Measurements from ENCODE around the gene TBC1D22A.
"Not testable (repeated sequence)": the region's sequence is repeated elsewhere in the genome, so short reads cannot be mapped to it uniquely, and the experiment has no call there.

The TBC1D22A gene

DNA sequence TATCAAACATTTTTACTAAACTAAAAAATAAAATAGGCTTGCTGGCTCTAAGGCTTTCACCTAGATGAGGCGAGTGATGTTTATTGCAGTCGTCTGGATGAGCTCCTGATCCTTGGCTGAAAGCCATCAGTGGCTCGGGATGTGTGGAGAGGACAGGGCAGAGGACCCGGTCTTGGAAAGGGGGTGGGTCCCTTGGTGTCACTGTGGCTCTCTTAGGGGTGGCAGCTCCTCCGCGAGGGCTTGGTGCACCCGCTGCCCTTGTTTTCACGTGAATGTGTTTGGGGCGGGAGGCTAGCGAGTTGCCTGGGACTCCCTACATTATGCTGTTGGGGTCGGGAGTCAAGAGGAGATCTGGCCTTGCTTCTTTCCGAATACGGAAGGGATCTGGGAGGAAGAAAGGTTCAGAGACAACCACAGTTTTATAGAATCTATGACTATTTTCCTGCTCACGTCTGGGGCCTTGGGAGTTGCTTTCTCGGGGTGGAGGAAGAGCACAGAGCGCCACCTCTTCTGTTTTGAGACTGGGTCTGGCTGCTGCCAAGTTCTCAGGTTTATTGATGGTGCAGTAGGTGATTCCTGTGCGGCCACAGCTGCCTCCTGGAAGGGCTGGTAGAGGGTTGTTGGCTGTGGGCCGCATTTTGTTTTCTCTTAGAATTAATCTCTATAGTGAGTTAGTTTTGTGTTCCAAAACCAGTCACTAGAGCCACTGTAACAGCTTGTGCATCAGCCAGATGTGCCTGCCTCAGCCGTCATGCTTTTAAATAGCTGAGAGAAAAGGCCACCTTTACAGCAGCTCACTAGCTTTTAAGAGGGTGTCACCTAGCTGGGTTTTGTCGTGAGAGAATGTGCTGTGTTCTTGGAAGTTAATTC lies 12.8 kb downstream of the TBC1D22A start:
- no peak for DNase-seq

DNA sequence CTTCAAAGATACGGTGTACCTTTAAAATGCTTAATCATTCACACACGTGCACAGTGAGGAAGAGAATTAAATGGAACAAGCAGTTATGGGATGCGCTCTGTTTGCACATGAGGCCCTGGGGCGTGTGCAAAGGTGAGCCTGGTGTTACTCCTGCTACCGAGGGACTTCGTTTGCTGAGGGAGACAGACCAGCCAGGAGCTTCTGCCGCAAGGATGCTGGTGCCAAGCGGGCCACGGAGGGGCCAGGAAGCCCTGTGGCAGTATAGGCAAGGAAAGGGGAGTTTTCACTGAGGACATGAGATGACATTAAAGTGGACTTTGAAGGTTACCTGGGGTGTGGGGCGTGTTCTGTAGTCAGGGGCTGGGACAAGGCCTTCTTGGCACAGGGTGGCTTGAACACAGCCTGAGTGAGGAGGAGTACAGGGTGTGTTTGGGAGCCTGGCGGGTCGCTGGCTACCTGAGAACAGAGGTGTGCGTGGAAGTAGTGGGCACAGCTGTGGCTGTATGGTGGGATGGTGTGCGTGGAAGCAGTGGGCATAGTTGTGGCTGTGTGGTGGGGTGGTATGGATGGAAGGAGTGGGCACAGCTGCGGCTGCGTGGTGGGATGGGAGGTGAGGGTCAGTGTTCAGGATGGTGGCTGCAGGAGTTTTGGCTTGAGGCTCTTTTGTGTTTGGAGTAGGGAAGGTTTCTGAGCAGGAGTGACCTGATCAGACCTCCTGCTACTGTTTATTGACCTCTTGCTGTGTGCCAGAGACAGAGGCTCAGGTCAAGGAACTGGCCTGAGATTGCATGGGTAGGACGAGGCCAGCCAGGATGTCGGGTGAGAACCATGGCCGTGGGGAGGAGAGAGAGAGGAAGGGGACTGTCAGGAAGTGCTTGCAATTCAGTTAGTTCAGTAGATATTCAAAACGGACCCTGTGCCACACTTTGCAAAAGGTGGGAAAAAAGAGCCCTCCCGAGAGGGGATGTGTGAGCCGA lies 13.7 kb downstream of the TBC1D22A start:
- no peak for DNase-seq

DNA sequence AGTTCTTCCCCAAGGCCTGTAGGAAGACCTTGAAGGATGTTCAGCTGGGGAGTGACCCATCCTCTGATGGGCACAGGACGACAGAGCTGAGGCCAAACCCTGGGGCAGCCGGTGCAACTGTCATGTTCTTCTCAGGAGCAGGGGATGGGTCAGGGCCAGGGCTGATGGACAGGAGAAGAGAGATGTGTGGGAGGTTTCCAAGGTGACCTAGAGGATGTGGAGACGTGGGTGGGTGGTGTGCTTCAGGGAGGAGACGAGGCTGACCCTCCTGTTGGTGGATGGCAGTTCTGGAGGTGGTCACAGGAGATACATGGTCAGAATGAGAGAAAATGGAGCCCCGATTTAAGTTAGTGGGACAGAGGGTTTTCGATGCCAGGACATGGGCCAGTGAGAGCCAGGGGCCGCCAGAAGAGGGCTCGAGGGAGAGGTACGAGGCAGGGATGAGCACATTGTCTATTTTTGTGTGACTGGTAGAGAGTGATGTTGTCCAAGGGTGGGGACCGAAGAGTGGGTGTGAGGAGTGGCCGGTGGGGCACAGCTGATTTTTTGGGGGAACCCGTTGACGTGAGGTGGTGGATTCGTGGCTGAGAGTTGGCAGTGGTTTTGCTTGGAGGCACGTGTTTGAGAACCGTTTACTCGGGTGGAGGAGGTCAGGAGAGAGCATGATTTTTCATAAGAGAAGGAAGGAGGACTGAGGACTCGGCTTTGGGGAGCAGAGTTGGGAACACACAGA lies 14.6 kb downstream of the TBC1D22A start:
- DNase-seq: no peak

DNA sequence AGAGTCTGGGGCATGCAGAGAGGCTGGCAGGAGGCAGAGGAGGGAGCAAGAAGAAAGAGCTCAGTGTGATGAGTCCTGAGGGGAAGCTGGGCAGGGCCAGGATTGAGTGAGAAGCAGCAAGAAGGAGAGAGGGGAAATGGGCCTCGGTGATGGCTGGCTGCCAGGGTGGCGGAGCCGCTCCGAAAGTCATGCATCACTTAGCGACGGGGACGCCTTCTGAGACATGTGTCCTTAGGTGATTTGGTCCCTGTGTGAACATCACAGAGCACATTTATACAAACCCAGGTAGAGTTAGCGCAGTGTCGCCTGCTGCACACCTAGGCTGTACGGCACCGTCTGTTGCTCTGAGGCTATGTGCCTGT lies 15.1 kb downstream of the TBC1D22A start:
- peak in 1 of 2 donors; percentile 62 for DNase-seq

DNA sequence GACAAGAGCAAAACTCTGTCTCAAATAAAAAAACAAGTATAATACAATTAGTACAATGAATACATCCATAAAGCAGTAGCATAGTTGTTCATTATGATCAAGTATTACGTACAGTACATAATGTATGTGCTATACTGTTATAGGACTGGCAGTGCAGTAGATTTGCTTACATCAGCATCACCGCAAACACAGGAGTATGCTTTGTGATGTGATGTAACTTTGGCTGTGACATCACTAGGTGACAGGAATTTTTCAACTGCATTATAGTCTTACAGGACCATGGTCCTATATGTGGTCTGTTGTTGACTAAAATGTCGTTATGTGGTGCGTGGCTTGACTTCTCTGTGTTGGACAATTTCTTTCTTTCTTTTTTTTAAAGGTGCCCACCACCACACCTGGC lies 16.6 kb downstream of the TBC1D22A start:
- DNase-seq: no peak

DNA sequence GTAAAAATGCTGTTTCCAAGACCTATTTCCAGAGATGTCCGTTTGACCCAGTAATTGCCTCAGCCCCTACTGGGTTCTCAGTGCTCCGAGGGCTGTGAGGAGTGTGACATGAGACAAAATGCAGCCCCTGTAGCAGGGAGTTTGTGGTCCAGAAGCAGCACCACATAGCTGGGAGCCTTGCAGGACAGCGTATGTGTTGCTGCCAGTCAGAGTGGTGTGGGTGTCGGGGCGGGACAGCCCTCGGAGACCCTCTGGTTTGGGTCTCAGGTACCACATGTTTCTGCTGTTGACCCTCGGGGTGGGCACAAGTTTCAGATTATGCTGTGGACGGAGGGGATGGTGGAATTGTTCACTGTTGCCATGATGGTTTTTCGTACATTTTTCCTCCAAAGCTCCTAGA lies 17.2 kb downstream of the TBC1D22A start:
- DNase-seq: no peak

DNA sequence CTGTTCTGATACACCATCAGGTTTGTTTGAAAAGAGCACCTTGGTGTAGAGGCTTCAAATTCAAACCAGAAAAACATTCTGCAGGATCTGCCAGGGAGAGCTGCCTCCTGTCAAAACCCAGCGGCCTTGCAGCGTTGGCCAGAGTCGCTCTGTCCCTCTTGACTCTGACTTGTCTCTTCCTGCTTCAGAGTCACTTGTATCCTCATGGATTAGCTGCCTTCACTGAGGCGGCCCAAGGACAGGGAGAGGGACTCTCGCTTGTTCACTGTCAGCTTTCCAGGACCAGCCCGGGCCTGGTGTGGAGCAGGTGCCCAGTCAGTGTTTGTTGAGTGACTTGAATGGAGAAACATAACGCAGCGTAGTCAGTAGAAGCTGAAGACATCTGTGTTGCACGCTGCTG lies 18.0 kb downstream of the TBC1D22A start:
- no peak for DNase-seq

DNA sequence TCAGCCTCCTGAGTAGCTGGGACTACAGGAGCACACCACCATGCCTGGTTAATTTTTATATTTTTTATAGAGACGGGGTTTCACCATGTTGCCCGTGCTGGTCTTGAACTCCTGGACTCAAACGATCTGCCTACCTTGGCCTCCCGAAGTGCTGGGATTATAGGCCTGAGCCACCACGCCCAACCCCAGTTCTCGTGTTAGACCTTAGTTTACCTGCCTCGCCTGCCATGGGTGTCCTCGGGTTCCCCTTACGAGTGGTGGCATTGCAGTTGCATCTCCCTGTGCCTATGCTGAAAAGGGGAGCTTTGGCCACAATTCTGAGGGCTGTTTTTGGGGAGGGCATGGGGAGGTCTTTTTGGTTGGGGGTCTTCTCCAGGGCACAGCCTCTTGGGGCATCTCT lies 18.8 kb downstream of the TBC1D22A start:
- DNase-seq: no peak

DNA sequence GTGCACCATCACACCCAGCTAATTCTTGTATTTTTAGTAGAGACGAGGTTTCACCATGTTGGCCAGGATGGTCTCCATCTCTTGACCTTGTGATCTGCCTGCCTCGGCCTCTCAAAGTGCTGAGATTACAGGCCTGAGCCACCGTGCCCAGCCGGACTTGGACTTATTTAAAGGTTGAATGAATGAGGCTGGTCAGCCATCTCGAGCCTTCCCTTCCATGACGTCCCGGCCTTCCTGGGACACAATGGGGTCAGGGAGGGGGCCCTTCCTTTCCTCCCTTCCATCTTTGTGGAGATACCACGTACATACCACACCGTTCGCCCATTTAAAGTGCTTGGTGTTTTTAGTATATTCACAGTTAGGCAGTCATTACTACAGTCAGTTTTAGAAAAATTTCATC lies 19.8 kb downstream of the TBC1D22A start:
- not testable (repeated sequence) for DNase-seq

DNA sequence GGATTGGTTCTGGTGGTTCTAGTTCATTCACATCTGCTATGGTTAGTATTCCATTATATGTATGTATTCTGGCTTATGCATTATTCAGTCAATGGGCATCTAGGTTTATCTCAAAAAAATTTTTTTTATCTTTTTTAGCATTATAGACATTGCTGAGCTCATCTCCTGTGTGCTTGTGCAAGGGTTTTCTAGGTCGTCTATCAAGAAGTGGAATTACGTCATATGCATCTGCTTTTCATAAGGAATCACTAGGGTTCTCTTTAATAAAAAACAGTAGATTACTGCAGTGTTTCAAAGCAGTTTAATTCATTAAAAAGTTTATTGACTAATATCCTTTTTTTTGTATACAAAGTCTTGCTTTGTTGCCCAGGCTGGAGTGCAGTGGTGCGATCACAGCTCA lies 21.3 kb downstream of the TBC1D22A start:
- DNase-seq: no peak

DNA sequence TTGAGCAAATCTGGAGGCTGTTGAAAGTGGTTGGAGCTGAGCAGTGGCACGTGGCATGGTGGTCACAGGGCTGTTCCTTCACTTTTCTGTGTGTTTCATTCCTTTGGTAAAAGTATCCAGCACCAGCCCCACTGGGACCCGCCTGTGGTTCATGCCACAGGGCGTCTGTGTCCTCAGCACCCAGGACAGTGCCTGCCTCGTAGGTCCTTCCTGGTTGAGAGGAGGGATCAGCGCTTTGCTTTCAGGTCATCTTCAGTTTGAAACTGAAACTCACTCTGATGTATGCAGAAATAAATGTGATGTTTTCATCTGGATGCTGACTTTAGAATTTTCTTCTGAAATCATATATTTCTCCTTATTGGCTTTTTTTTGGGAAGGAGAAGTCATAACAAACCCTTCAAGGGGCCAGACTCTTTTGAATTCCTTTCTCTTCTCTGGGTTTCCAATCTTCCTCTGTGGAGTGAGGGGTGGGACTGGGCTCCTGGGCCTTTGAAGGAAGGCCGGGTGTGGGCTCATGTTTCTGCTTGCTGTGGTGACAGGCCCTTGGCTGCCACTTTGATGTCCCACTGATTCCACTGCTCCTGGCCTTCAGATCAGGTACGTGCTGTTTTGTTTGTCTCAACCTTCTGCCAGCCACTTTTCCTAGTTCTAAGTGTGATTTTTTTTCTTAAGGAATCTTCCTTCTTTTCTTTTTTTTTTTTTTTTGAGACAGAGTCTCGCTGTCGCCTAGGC lies 26.2 kb downstream of the TBC1D22A start:
- peak in 1 of 2 donors; percentile 34 for DNase-seq

DNA sequence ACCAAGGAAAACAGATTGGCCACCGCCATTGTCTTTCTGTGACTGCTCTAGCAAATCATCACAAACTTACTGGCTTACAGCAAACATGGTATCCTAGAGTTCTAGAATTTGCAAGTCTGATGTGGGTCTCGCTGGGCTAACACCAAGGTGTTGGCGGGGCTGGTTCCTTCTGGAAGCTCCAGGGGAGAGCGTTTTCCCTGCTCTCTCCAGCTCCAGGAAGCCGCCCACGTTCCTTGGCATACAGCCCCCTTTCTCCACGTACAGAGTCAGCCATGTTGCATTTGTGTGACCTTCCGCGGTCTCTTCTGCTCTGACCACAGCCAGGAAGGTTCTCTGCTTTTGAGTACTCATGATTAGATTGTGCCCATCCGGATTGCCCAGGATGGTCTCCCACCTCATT lies 27.5 kb downstream of the TBC1D22A start:
- DNase-seq: no peak

DNA sequence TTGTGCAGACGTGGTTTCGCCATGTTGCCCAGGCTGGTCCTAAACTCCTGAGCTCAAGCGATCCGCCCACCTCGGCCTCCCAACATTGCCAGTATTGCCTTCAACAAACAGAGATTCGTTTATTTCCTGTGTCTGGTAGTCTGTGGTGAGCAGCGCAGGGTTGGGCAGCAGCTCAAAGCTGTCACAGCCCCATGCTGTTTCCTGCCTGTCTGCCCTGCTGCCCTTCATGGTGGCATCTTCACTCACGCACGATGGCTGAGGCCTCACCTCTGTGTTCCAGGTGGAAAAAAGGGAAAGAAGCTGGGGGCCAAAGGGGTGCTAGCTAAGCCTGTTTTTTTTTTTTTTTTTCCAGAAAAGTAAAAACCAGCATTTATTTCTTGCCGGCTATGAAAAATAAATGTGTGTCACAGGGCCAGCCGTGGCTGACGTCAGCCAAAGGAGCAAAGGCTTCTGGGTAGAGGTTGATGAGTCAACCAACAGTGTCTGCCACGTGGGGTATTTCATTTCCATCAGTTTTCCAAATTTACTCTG lies 28.8 kb downstream of the TBC1D22A start:
- peak; percentile 87 for DNase-seq

DNA sequence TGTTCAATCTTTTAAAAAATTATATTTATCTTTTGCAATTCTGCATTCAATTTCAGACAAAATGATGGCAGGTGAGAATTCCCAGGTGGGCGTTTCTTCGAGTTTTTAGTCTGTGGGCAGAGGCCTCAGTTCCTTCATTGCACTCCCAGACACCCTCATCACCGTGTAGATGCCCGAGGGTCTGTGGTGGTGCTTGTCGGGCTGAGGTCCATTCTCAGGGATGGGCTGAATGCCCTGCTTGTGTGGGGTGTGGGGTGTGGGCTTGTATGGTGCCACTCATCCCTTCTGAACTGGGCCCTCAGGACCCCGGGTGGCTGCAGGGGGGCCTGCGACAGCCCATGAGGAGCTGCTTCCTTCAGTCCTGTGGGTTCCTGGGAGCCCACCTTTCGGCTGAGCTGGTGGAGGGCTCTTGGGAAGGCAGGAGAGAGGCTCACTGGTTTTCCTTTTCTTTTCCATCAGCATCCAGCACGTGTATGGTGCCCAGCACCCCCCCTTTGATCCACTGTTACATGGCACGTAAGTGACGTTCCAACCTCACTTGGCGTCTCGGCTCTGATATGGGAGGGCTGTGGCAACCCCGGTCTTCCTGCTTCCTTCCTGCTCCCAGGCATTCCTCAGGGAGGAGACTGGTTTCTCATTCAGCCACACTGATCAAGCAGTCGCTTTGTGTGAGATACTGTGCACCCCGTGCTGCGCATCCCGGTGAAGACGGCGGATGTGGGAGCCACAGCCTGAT lies 29.8 kb downstream of the TBC1D22A start:
- no peak for DNase-seq

DNA sequence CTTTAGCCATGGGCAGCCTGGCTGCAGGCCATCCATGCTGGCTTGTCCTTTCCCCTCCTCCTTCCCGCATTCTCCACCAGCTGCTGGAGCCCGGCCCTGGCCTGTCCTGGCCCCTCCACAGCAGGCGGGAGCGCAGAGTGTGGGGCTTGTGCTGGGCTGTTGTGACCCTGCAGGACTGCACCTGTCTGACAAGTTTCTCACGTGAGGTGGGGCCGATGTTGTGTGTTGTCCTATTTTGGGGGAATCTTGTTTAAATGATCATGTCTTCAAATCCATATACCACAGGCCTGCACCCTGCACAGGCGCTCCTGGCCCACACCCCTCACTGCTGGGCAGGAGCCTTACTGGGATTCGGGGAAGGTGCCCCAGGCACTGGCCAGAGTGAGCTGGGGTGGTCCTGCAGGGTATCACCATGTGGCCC lies 30.4 kb downstream of the TBC1D22A start:
- DNase-seq: no peak

DNA sequence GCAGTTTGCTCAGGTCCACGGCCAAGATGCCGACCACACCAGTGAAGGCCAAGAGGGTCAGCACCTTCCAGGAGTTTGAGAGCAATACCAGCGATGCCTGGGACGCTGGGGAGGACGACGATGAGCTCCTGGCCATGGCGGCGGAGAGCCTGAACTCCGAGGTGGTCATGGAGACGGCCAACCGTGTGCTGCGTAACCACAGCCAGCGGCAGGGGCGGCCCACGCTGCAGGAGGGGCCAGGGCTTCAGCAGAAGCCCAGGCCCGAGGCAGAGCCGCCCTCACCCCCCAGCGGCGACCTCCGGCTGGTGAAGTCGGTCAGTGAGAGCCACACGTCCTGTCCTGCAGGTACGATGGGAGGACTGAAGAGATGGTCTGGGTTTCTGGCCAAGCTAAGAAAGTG lies 31.0 kb downstream of the TBC1D22A start:
- DNase-seq: no peak

DNA sequence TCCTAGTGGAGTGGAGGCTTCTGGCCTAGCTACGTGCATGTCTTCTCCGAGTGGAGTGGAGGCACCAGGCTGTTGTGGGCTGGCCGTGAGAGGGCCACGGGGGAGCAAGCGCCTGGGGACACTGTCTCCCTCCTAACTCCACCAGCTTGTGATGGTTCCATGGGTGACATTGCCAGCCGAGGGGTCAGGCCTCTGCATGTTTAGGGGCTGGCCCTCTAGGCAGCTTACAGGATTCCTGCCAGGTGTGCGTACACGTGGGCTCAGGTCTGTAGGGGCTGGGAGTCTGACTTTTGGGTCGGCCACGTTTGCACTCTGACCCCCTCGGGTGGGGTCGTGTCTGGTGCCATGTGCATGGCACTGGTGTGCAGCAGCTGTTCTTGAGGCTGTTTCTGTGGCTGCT lies 31.6 kb downstream of the TBC1D22A start:
- no peak for DNase-seq

DNA sequence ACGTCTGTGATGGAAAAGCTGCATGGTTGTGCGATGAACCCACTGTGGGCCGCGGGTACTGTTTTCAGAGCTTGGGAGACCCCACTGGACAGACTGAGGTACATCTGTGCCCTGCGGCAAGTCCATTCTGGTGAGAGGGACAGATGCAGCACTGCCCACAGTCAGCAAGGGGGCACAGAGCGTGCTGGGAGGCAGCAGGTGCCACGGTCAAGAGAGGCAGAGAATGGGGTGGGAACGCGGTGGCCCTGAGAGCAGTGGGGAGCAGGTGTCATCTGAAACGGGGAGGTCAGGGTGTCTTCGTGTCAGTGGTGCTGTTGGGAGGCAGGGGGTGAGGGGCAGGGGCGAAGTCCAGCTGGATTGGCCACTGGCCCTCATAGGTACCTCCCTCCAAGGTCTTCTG lies 32.0 kb downstream of the TBC1D22A start:
- no peak for DNase-seq

DNA sequence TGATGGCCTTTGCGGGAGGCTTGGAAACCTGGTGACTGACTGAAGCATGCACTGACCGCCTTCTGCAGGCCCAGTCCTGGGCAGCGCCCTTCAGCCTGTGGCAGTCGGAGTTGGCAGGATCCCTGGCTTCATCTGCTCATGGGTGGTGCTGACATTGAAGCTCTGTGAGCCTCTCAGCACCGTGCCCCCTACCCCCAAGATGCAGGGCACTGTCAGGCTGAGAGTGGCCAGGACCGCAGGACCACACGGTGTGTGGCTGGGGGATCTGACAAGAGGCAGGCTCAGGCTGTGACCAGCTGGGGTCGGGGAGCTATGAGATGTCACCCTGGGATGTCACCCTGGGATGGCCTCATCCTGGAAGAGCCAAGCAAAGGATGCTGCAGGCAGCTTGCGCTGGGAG lies 32.7 kb downstream of the TBC1D22A start:
- DNase-seq: no peak

DNA sequence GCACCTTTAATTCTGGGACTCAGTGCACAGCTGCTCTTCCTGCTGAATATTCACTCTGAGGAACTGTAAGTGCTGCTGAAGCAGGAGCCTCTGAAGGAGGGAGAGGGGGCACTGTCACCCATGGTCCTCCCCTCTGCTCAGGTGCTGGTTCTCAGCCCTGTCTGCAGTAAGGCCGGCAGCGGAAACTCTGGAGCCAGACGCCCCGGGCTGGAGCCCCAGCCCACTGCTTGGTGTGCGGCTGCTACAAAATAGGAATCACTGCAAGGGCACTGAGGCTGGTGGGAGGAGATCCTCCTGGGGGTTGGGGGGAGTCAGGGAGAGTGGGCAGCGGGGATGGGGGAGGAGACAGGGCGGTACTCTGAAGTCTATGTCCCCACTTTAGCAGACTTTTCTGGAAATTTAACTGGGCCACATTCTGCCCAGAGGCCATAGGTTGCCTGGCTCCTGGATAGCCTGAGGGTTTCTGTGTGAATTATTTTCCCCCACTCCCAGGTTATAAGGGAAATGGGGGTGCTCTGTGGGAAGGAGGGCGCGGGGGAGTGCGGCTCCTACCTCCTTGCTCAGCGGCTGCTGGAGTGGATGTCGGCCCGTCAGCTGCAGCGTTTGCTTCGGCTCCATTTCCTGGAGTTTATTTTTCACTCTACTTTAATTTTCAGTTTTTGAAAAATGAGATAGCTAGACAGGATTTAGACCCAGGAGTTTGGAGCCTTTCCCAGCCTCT lies 33.6 kb downstream of the TBC1D22A start:
- no peak for DNase-seq

Data from CD4-positive, alpha-beta T cell treated with Interleukin-4 for 1 hour (primary cell).